Measurements from ENCODE around the gene HS3ST1.

The HS3ST1 gene

GRCh38 chr4:11428231-11428898 is at the start of gene HS3ST1:
Gene HS3ST1, minus strand, starts transcription at chr4:11428894. Its CDS starts 28,889 bp downstream, at chr4:11400005.
- DNase-seq, result no peak

DNA sequence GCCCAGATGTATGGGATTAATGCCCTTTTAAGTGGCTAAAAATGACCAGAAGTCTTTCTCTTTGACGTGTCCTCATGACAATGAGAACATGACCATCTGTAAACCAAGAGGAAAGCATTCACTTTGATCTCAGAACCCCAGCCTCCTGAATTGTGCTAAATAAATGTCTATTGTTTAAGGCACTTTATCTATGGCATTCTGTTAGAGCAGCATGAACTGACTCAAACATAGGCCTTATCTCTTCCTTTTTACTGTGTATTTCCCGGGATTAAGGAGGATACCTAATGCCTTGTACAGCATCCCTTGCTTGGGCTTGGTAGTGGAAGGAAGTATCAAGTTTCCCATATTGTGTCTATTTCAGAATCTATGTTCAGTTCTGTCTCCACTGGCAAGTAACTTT is 47.2 kb upstream of the HS3ST1 start:
- no peak for DNase-seq

- no peak for DNase-seq
Observed at GRCh38 chr4:11474146-11474545, 45.5 kb upstream of the HS3ST1 start.

DNA sequence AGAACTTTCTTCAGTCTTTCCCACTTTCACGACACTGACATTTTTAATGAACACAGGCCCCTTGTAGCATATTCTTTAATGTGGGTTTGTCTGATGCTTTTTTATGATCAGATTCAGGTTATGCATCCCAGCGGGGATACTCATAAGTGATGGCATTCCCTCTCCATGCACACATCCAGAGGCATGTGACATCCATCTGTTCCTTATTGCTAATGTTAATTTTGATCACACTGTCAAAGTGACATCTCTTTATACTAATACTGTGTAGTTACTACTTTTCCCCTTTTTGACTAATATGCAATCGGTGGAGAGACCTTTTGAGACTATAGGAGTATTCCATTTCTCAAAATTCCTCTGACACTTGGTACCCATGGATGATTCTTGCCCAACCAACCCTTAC is 43.8 kb upstream of the HS3ST1 start:
- no peak for DNase-seq

DNA sequence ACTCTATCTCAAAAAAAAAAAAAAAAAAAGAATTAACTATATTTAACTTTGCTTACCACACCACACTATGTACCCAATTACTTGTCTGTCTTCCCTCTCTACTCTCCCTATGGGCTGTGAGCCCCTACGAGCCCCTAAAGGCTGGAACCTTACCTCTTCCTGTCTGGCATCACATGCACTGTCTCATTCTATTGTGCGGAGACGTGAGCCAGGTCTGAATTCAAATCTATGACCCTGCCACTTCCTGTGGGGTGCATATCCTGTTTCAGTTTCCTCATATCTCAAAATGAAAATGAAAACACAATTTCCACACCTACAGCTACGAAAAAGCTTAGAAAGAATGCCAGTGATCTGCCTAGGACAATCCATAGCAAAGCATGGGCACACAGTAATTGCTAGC is 42.9 kb upstream of the HS3ST1 start:
- no peak for DNase-seq

DNA sequence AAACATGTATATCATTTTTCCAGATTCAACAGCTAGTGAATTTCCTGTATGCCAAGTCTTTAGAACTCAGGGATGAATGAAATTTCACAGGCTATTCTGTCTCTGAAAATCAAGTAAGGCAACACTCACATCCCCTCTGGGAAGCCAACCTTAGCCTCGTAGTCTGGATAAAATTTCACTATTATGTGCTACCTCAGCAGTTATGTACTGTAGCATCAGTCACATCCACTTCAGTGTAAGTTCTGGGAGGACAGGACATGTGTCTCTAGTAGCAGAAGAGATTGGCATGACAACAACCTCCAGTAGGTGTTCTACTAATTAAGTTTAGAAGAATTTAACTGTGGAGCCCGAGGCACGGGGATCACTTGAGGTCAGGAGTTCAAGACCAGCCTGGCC is 42.4 kb upstream of the HS3ST1 start:
- DNase-seq, result no peak

GRCh38 chr4:11470438-11471045 is 41.8 kb upstream of the HS3ST1 start:
- DNase-seq, result no peak

- no peak for DNase-seq
Observed at GRCh38 chr4:11469650-11470437, 41.1 kb upstream of the HS3ST1 start.

- no peak for DNase-seq
Observed at GRCh38 chr4:11468901-11469300, 40.2 kb upstream of the HS3ST1 start.

- DNase-seq, result no peak
Observed at GRCh38 chr4:11467931-11468330, 39.2 kb upstream of the HS3ST1 start.

DNA sequence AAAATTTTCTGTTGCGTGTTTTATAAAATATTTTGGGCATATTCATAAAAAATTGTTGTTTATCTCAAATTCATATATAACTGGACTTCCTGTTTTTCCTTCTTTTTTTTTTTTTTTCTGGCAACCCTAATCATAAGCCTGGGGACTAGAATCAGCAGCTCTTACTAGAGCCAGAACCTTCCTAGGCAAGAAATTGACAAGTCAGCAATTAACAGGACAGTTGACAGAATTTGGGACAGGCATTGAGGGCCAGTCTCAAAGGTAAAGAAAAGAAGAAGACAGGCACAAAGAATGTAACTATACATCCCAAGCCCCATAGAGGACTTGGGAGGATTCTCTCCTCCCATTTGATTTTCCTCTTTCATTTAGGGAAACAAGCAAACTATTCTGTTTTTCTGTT is 35.0 kb upstream of the HS3ST1 start:
- no peak for DNase-seq

- no peak for DNase-seq
Observed at GRCh38 chr4:11456401-11456800, 27.7 kb upstream of the HS3ST1 start.

DNA sequence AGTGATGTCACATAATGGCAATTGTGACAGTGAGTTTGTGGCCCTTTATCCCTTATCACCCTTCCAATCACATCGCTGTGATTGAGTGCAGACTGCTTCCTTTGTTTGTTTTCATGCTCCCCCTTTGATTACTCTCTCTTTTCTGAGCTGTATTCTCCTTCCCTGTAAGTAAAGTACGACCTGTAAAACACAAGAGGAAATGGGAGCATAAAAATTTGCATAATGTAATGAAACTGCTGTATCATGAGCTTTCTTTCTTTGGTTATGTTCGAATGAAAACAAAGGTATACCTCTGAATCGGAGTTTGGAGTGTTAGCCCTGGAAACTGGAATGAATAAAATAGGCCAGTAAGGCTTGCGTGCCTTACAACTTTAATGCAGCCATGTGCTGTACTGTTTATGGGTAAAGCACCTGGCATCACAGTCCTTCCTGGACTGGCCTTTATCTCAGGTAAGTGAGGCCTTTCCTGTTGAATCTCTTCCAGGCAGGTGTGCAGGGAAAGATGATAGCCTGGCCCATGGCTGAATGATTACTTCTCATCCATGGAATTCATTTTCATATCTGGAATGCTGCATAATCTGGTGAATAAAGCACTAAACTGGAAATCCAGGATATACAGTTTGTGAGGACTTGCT is 26.6 kb upstream of the HS3ST1 start:
- no peak for DNase-seq

- DNase-seq, result no peak
Observed at GRCh38 chr4:11451716-11452115, 23.0 kb upstream of the HS3ST1 start.

DNA sequence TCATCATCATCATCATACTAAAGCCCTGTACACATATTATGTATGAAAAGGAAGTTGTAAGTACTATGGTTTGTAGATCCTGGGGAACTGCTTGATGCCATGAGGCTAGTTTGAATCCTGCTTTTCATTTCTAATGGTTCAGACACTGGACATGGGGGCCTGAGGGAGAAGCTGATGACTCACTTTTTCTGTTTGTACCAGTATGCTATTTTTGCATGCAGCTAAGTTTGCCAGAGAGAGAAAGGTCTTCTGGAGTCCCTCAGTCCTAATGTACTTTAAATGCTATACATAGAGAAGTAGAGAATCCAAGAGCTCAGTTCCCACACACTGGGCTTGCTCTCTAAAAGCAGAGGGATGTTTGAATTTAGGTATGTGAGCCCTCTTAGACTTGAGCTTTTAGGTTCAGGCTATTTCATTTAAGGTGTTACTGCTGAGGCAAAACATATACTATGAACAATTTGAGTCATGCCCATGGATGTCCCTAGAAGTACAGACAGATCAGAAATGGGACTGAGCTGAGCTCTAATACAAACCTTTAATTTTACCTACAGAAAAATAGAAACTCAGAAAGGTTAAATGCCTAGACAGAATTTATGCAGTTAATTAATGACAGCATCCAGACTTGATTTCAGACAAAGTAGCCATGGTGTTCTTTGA is 17.6 kb upstream of the HS3ST1 start:
- no peak for DNase-seq

GRCh38 chr4:11441194-11441556 is 12.5 kb upstream of the HS3ST1 start:
- DNase-seq, result no peak

DNA sequence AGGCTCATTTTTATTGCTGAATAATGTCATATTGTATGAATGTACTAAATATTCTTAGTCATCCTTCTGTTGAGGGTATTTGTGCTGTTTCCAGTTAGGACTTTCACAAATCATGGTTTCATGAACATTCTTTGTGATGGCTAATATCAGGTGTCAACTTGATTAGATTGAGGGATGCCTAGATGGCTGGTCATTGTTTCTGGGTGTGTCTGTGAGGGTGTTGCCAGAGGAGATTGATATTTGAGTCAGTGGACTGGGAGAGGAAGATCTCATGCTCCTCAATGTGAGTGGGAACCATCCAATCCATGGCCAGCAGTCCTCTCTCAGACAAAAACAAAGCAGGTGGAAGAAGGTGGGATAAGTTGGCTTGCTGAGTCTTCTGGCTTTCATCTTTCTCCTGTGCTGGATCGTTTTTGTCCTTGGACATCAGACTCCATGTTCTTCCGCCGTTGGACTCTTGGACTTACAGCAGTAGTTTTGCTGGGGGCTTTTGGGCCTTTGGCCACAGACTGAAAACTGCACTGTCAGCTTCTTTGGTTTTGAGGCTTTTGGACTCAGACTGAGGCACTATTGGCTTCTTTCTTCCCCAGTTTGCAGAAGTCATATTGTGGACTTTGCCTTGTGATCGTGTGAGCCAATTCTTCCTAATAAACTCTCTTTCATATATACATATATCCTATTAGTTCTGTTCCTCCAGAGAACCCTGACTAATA is 11.9 kb upstream of the HS3ST1 start:
- DNase-seq, result no peak

- DNase-seq, result no peak
Observed at GRCh38 chr4:11439836-11440235, 11.1 kb upstream of the HS3ST1 start.

DNA sequence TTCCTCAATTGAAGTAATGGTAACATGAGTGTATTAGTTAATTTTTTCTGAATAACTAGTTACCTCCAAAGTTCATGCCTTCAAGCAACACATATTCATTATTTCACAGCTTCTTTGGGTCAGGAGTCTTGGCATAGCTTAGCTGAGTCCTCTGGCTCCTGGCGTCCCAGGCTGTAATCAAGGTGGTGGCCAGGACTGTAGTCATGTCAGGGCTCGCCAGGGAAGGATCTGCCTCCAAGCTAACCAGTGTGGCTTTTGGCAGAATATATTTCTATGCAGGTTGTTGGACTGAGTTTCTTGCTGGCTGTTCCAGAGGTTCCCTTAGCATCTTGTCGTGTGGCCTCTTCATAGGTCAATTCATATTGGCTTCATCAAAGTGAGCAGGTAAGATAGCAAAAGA is 10.0 kb upstream of the HS3ST1 start:
- no peak for DNase-seq

- no peak for DNase-seq
Observed at GRCh38 chr4:11436673-11437072, 8.0 kb upstream of the HS3ST1 start.

- no peak for DNase-seq
Observed at GRCh38 chr4:11436084-11436483, 7.4 kb upstream of the HS3ST1 start.

GRCh38 chr4:11435557-11435956 is 6.9 kb upstream of the HS3ST1 start:
- no peak for DNase-seq

- no peak for DNase-seq
Observed at GRCh38 chr4:11431111-11431510, 2.4 kb upstream of the HS3ST1 start.
